ENCODE results near the gene CHN1. TPM values are rescaled to one million over a fixed set of nuclear protein-coding genes. Genes with fewer than 3 reads are reported as not detected.

Gene CHN1
- polyA plus RNA-seq, 1 donor, result 8.2 TPM

DNA sequence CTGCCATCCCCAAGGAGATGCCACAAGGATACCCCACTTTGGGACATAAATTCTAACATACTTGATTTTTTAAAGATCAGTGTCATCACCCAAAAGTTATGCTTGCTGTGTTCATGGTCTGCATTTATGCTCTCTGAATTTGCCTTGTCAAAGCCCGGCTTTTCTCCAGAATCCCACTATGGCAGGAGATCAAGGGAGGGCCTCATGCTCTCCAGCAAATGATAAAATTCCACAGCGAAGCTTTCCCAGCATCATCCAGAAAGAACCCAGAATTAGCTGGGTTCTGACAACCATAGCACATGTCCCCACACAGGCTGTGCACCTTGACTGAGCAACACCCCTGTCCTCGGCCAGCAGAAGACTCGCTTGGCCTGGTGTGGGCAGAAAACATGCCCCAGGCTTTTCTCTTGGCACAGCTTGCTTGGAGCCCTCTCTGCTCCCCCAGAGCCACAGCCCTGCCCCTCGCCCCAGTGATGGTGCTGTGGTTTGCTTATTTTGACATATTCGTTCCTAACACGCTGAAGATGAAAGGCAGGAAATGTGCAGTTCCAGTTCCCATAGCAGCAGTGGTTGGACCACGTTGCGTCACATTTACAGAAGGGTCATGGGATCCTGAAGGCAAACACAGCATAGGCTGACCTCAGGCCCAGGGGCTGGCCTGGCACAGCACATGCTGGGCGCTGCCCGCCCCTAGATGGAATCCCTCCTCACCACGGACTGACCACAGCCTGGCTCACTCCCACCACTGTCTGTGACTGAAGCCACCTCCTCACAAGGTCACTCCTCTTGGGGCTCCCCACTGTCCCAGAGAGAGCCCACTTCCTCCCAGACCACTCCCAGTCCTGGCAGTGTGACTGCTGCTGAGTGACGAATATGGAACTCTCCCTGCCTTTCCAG lies 226.8 kb downstream of the CHN1 start:
- Histone ChIP-seq H3K4me3 (ENCODE audit: low read length) (no peak overlapping the region), H3K27ac (ENCODE audit: low read length) (no peak overlapping the region), H3K27me3 (ENCODE audit: control insufficient read depth, insufficient read depth, low read length) (no peaks in the 10 kb centered on the region), H3K9me3 (ENCODE audit: control insufficient read depth, low read depth, low read length) (no peaks in the 10 kb centered on the region), H3K4me1 (ENCODE audit: control insufficient read depth, insufficient read depth, low read length) (no peaks in the 10 kb centered on the region), H3K36me3 (ENCODE audit: control insufficient read depth, insufficient read depth, low read length) (no peaks in the 10 kb centered on the region)
- WGBS (ENCODE audit: insufficient coverage, low lambda C conversion rate), result no CpG with 5 or more reads among the region's 13 CpGs
- DNase-seq, result peak; percentile 35 to 47

DNA sequence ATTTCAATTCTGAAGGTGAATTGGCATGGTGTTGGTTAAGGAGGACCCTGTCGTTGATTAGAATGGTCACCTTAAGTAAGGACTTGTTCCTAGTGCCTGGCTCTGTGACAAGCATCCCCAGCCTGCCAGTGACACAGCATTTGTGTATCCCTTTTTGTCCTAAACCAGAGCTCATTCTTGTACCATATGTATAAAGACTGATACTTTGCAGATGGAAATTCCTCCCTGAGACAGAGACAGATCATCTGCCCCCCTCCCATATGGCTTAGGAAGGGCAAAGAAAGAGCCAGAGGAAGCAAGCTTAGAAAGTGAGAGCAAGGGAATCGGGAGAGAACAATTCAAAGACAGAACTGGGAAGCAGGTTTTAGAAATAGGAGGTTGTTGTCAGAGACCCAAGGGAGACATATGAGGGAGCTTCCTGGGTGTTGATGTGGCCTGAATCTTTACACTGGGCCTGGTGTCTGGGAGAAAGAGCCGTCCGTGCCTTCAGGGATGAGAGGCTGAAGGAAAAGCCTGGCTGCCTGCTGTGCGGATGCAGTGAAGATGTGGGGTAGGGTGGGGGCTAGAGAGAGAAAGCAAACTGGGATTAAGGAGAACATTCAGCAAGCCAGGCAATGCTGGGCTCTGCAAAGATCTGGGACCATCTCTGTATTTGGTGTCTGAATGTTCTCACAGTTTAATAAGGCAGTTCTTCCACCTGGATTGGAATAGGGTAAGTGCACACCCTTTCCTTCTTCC lies 227.7 kb downstream of the CHN1 start:
- H3K27ac ChIP-seq (ENCODE audit: low read length), result no peak overlapping the region
- H3K4me3 ChIP-seq (ENCODE audit: low read length), result no peak overlapping the region
- WGBS (ENCODE audit: insufficient coverage, low lambda C conversion rate), result 33% methylated on average over 1 of the region's 5 CpGs
- no peaks in the 10 kb centered on the region for H3K27me3 ChIP-seq (ENCODE audit: control insufficient read depth, insufficient read depth, low read length)
- DNase-seq, result no peak
- H3K9me3 ChIP-seq (ENCODE audit: control insufficient read depth, low read depth, low read length), result no peaks in the 10 kb centered on the region
- H3K4me1 ChIP-seq (ENCODE audit: control insufficient read depth, insufficient read depth, low read length), result no peaks in the 10 kb centered on the region
- no peaks in the 10 kb centered on the region for H3K36me3 ChIP-seq (ENCODE audit: control insufficient read depth, insufficient read depth, low read length)

DNA sequence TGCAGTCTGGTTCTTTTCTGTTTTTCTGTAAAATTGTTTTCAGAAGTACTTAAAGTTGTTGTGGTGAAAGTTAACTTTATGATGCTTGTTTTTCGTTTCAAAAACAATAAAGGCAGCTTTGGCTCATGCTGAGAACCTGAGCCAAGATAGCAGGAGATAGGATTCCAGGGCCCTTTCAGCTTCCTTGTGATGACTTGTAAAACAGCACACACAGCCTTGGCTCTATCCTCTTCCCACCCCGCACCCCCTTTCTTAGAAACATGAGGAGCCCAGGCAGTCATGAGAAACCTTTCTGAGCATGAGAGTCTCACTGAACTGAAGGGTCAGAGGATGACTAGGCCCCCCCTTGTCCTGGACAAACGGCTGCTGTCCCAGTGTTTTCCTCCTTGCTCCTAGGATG lies 228.5 kb downstream of the CHN1 start:
- 83% methylated on average over 1 of the region's 3 CpGs for WGBS (ENCODE audit: insufficient coverage, low lambda C conversion rate)

DNA sequence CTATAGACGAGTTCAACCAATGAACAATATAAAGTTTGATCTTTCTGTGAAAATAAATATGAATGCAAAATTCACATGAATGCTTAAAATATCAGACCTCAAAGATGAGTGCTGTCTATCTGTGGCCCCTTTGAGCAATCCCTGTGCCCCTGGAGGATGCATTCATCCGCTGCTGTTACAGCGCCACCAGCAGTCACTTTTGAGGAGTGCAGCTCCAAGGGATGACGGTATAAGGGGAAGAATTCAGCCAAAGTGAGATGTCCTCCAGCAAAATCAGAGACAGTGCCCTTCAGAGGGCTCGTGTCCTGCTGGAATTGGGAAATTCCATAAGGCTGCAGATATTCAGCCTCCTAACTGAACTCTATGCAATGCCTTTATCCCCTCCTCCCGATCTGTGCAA lies 229.0 kb downstream of the CHN1 start:
- no peak for DNase-seq
- Histone ChIP-seq H3K4me1 (ENCODE audit: control insufficient read depth, insufficient read depth, low read length) (no peaks in the 10 kb centered on the region), H3K27me3 (ENCODE audit: control insufficient read depth, insufficient read depth, low read length) (no peaks in the 10 kb centered on the region), H3K4me3 (ENCODE audit: low read length) (no peak overlapping the region), H3K27ac (ENCODE audit: low read length) (no peak overlapping the region), H3K9me3 (ENCODE audit: control insufficient read depth, low read depth, low read length) (no peaks in the 10 kb centered on the region), H3K36me3 (ENCODE audit: control insufficient read depth, insufficient read depth, low read length) (no peaks in the 10 kb centered on the region)
- WGBS (ENCODE audit: insufficient coverage, low lambda C conversion rate), result 90% methylated on average over 2 of the region's 6 CpGs

More for the DNA sequence above, 228.5 kb downstream of the CHN1 start:
- H3K4me1 ChIP-seq (ENCODE audit: control insufficient read depth, insufficient read depth, low read length), result no peaks in the 10 kb centered on the region
- H3K9me3 ChIP-seq (ENCODE audit: control insufficient read depth, low read depth, low read length), result no peaks in the 10 kb centered on the region
- DNase-seq, result no peak
- no peak overlapping the region for H3K27ac ChIP-seq (ENCODE audit: low read length)
- no peaks in the 10 kb centered on the region for H3K36me3 ChIP-seq (ENCODE audit: control insufficient read depth, insufficient read depth, low read length)
- H3K27me3 ChIP-seq (ENCODE audit: control insufficient read depth, insufficient read depth, low read length), result no peaks in the 10 kb centered on the region
- no peak overlapping the region for H3K4me3 ChIP-seq (ENCODE audit: low read length)

DNA sequence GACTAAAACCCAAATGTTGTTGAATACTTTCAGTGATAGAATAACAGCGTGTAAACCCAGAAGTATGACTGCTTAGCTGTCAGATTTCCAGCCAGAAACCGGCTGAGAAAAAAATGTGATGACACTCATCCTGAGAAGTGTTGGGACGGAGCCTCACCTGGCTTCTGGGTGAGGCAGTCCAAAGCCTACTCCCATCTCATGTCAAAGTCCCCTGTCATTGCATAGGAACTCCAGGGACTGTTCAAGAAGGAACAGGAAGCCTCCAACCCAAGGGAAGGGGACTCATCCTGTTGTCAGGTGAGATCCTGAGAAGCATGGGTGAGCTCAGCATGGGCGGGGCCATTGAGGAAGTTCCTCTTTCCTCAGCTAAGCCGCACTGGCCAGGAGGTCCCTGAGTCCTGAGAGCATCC lies 229.6 kb downstream of the CHN1 start:
- no peaks in the 10 kb centered on the region for H3K36me3 ChIP-seq (ENCODE audit: control insufficient read depth, insufficient read depth, low read length)
- no CpG with 5 or more reads among the region's 5 CpGs for WGBS (ENCODE audit: insufficient coverage, low lambda C conversion rate)
- H3K27me3 ChIP-seq (ENCODE audit: control insufficient read depth, insufficient read depth, low read length), result no peaks in the 10 kb centered on the region
- no peaks in the 10 kb centered on the region for H3K4me1 ChIP-seq (ENCODE audit: control insufficient read depth, insufficient read depth, low read length)
- peak in 1 of 2 donors; percentile 23 for DNase-seq
- no peak overlapping the region for H3K27ac ChIP-seq (ENCODE audit: low read length)
- H3K9me3 ChIP-seq (ENCODE audit: control insufficient read depth, low read depth, low read length), result no peaks in the 10 kb centered on the region
- H3K4me3 ChIP-seq (ENCODE audit: low read length), result no peak overlapping the region

DNA sequence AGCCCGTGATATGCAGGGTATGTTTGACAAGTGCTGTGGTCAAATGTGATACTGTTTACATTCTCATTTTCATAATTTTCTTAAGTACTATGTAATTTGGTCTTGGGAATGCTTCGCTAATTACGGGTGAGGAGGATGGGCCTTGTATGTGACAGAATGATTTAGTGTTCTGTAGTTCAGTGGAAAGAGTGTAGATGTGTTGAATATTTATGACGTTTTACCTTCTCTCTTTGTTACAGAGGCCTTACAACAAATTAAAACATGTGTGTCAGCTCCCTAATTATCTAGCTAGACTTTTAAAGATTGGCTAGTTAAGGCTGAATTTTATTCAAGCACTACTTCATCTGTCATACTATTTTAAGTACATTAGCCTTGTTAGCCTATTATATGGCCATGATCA lies 230.3 kb downstream of the CHN1 start:
- no peaks in the 10 kb centered on the region for H3K4me1 ChIP-seq (ENCODE audit: control insufficient read depth, insufficient read depth, low read length)
- no peaks in the 10 kb centered on the region for H3K36me3 ChIP-seq (ENCODE audit: control insufficient read depth, insufficient read depth, low read length)
- no peak overlapping the region for H3K27ac ChIP-seq (ENCODE audit: low read length)
- no peaks in the 10 kb centered on the region for H3K9me3 ChIP-seq (ENCODE audit: control insufficient read depth, low read depth, low read length)
- WGBS (ENCODE audit: insufficient coverage, low lambda C conversion rate), result 62% methylated on average over 2 of the region's 4 CpGs
- no peaks in the 10 kb centered on the region for H3K27me3 ChIP-seq (ENCODE audit: control insufficient read depth, insufficient read depth, low read length)
- no peak overlapping the region for H3K4me3 ChIP-seq (ENCODE audit: low read length)
- DNase-seq, result no peak

DNA sequence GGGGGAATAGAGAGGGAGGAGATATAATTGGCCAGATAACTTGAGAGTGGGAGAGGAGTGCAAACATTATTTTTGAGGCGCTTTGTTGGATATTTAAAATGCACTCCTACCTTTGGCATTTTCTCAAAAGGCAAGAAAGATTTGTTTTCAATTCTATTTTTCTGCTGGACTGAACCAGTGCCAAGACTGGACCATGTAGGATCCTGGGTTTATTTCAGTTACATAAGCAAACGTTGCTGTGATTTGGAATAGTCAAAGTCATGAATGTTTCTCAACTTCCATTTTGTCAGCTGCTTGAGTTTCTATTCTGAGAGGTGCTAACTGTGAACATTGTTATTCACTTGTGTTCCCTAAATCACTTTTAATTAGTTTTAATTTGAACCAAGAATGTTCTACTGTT lies 232.0 kb downstream of the CHN1 start:
- Histone ChIP-seq H3K27me3 (ENCODE audit: control insufficient read depth, insufficient read depth, low read length) (no peaks in the 10 kb centered on the region), H3K4me1 (ENCODE audit: control insufficient read depth, insufficient read depth, low read length) (no peaks in the 10 kb centered on the region), H3K27ac (ENCODE audit: low read length) (no peak overlapping the region), H3K4me3 (ENCODE audit: low read length) (no peak overlapping the region), H3K9me3 (ENCODE audit: control insufficient read depth, low read depth, low read length) (no peaks in the 10 kb centered on the region), H3K36me3 (ENCODE audit: control insufficient read depth, insufficient read depth, low read length) (no peaks in the 10 kb centered on the region)
- no peak for DNase-seq
- WGBS (ENCODE audit: insufficient coverage, low lambda C conversion rate), result no CpG with 5 or more reads among the region's 2 CpGs

DNA sequence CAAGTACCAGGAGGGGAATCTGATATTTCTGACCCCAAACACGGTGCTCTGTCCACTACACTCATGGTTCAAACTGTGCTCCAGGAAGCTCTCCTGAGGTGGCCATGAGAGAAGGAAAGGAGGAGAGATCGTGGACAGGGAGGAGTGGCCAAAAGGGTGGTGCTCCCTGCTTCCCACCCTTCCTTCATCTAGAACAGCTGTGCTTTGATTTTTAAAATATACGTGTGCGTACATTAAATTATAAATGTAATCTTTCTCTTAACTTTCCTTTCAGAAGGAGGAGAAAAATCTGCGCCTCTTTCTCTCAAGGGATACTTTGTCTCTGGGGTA lies 232.7 kb downstream of the CHN1 start:
- no peak for DNase-seq
- 100% methylated on average over 1 of the region's 5 CpGs for WGBS (ENCODE audit: insufficient coverage, low lambda C conversion rate)
- H3K27me3 ChIP-seq (ENCODE audit: control insufficient read depth, insufficient read depth, low read length), result no peaks in the 10 kb centered on the region
- no peaks in the 10 kb centered on the region for H3K9me3 ChIP-seq (ENCODE audit: control insufficient read depth, low read depth, low read length)
- H3K36me3 ChIP-seq (ENCODE audit: control insufficient read depth, insufficient read depth, low read length), result no peaks in the 10 kb centered on the region
- no peak overlapping the region for H3K27ac ChIP-seq (ENCODE audit: low read length)
- H3K4me3 ChIP-seq (ENCODE audit: low read length), result no peak overlapping the region
- H3K4me1 ChIP-seq (ENCODE audit: control insufficient read depth, insufficient read depth, low read length), result no peaks in the 10 kb centered on the region

DNA sequence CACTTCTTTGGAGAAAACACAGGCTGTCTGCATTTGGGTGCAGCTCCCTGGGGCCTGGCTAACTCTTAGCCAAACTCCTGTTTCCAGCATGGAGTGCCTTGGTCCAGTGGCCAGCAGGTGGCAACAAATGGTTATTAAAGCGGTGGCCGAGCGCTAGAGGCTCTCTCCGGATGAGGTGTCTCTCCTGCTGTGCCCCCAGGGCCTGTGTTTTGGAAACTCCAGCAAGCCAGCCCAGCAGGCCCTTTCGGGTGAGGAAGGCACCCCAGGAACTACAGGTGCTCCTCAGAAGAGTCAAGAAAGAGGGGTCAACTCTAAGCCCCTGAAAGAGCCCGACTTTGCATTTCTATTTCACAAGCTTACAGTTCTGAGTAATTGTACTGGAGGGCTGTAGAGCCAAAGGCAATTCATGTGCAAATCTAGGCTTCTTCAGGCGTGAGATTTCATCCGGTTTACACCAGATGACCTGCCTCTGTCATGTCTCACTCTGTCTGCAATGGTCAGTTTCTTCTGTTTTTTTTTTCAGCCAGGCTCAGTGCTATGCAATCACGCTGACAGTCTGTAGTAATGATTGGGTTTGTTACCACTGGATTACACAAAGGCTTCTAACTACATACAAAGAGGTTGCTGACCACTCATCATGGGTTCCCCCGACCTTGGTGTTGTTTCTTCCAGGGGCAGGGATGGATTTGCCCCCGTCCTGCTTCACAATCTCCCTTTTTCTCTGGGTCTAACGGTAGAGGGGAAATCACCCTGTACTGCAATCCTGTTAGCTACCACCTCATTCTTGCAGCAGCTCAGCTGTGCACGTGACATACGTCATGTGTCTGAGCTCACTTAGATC lies 233.3 kb downstream of the CHN1 start:
- DNase-seq, result peak; percentile 45 to 46
- H3K27me3 ChIP-seq (ENCODE audit: control insufficient read depth, insufficient read depth, low read length), result no peaks in the 10 kb centered on the region
- H3K4me1 ChIP-seq (ENCODE audit: control insufficient read depth, insufficient read depth, low read length), result no peaks in the 10 kb centered on the region
- H3K9me3 ChIP-seq (ENCODE audit: control insufficient read depth, low read depth, low read length), result no peaks in the 10 kb centered on the region
- WGBS (ENCODE audit: insufficient coverage, low lambda C conversion rate), result no CpG with 5 or more reads among the region's 14 CpGs
- H3K27ac ChIP-seq (ENCODE audit: low read length), result no peak overlapping the region
- no peaks in the 10 kb centered on the region for H3K36me3 ChIP-seq (ENCODE audit: control insufficient read depth, insufficient read depth, low read length)
- H3K4me3 ChIP-seq (ENCODE audit: low read length), result no peak overlapping the region

DNA sequence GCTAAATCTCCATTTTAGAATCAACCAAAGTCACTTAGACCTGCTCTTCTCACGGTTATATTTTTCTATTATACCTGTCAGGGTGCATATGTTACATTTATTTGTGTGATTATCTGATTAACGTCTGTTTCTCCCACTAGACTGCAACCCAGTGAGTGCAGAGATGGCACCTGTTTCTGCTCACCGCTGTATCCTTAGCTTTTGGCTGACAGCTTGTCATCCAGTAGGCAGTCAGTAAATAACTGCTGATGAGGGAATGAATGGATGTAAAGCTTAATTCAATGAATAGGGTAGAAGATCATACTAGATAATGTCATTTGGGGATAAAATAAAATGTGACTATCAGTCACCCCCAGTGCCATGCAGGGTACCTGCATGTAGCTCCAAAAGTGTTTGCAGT lies 234.0 kb downstream of the CHN1 start:
- Histone ChIP-seq H3K27me3 (ENCODE audit: control insufficient read depth, insufficient read depth, low read length) (no peaks in the 10 kb centered on the region), H3K9me3 (ENCODE audit: control insufficient read depth, low read depth, low read length) (no peaks in the 10 kb centered on the region), H3K27ac (ENCODE audit: low read length) (no peak overlapping the region), H3K4me1 (ENCODE audit: control insufficient read depth, insufficient read depth, low read length) (no peaks in the 10 kb centered on the region), H3K36me3 (ENCODE audit: control insufficient read depth, insufficient read depth, low read length) (no peaks in the 10 kb centered on the region), H3K4me3 (ENCODE audit: low read length) (no peak overlapping the region)
- DNase-seq, result no peak
- WGBS (ENCODE audit: insufficient coverage, low lambda C conversion rate), result 43% methylated on average over 1 of the region's 3 CpGs
